GM23338 (cell line): Measurements from ENCODE around the gene RBBP8. TPM values are rescaled to one million over a fixed set of nuclear protein-coding genes. Genes with fewer than 3 reads are reported as not detected.

Experiments
- ATAC-seq: fragments of 200-7000 bp; cut with Tn5 transposase; 3 replicates; pipeline ENCODE4 v1.9.1; 2020
- DNase-seq: peaks from one replicate; pipeline ENCODE4 v3.0.0-alpha.2; 2015; ENCODE audit warnings: low spot score
- H2AFZ ChIP-seq: fragments of 200-600 bp; sonication (generic); 2 replicates; pipeline ENCODE4 v1.8.0; 2016; ENCODE audit warnings: antibody characterized with exemption, mild to moderate bottlenecking, moderate library complexity
- H3F3A ChIP-seq: fragments of 200-600 bp; sonication (generic); replicated peaks from 2 replicates; pipeline ENCODE4 v1.8.0; 2017; ENCODE audit warnings: antibody characterized with exemption, mixed run types, low read depth
- H3K27ac ChIP-seq: fragments of 200-600 bp; sonication (generic); 2 replicates; pipeline ENCODE4 v1.6.1; 2016; ENCODE audit warnings: low read depth
- H3K27me3 ChIP-seq: fragments of 200-600 bp; sonication (generic); 2 replicates; pipeline ENCODE4 v1.8.0; 2016; ENCODE audit warnings: mild to moderate bottlenecking, mixed run types, moderate library complexity; ENCODE audit not compliant: insufficient read depth
- H3K36me3 ChIP-seq: fragments of 200-600 bp; sonication (generic); 2 replicates; pipeline ENCODE4 v1.8.0; 2016; ENCODE audit warnings: mild to moderate bottlenecking; ENCODE audit not compliant: insufficient read depth
- H3K4me1 ChIP-seq: fragments of 200-600 bp; sonication (generic); 2 replicates; pipeline ENCODE4 v1.8.0; 2016; ENCODE audit warnings: mild to moderate bottlenecking, moderate library complexity; ENCODE audit not compliant: insufficient read depth
- H3K4me2 ChIP-seq: fragments of 200-600 bp; sonication (generic); 2 replicates; pipeline ENCODE4 v1.7.1; 2017; ENCODE audit warnings: mixed run types
- H3K4me3 ChIP-seq: fragments of 200-600 bp; sonication (generic); 2 replicates; pipeline ENCODE4 v1.6.1; 2016; ENCODE audit warnings: mixed run types
- H3K79me2 ChIP-seq: fragments of 200-600 bp; sonication (generic); replicated peaks from 2 replicates; pipeline ENCODE4 v1.8.0; 2017; ENCODE audit warnings: mild to moderate bottlenecking; ENCODE audit not compliant: insufficient read depth
- H3K9me2 ChIP-seq: fragments of 200-600 bp; sonication (generic); 2 replicates; pipeline ENCODE4 v1.8.0; 2017; ENCODE audit not compliant: insufficient read depth
- H4K20me1 ChIP-seq: fragments of 200-600 bp; sonication (generic); replicated peaks from 2 replicates; pipeline ENCODE4 v1.8.0; 2017; ENCODE audit warnings: mild to moderate bottlenecking; ENCODE audit not compliant: insufficient read depth
- H3K27ac Mint-ChIP-seq: 2 replicates; pipeline ENCODE4 v1.8.0; 2020; ENCODE audit warnings: inconsistent platforms, mild to moderate bottlenecking, moderate library complexity, mixed read lengths
- H3K27me3 Mint-ChIP-seq: 3 replicates; pipeline ENCODE4 v1.8.0; 2022; ENCODE audit warnings: low read depth, mild to moderate bottlenecking, moderate library complexity, mixed read lengths, inconsistent platforms; ENCODE audit not compliant: insufficient read depth, poor library complexity
- H3K36me3 Mint-ChIP-seq: 3 replicates; pipeline ENCODE4 v1.8.0; 2021; ENCODE audit warnings: low read depth, mild to moderate bottlenecking, inconsistent platforms, moderate library complexity, mixed read lengths
- H3K4me1 Mint-ChIP-seq: 3 replicates; pipeline ENCODE4 v1.8.0; 2020; ENCODE audit warnings: mild to moderate bottlenecking, inconsistent platforms, mixed read lengths
- H3K4me3 Mint-ChIP-seq: 3 replicates; pipeline ENCODE4 v1.8.0; 2021; ENCODE audit warnings: moderate library complexity, mild to moderate bottlenecking, inconsistent platforms, mixed read lengths
- H3K9me3 Mint-ChIP-seq: 3 replicates; pipeline ENCODE4 v1.8.0; 2020; ENCODE audit warnings: moderate library complexity, mild to moderate bottlenecking, inconsistent platforms, mixed read lengths
- CREB1 ChIP-seq: fragments of 250-450 bp; sonication (Bioruptor Pico); IDR thresholded peaks from 2 replicates; pipeline ENCODE4 v1.5.0; 2020; ENCODE audit warnings: low read depth, mild to moderate bottlenecking, moderate library complexity
- CTCF ChIP-seq, 2 experiments: fragments of 200-600 bp in 1 of 2; sonication (generic) in 1 of 2; conservative IDR thresholded peaks; 2 replicates each; pipeline versions ENCODE4 v1.5.1 to v1.6.1; 2016 to 2017; ENCODE audit warnings: antibody characterized with exemption in 2 of 2, low read depth in 2 of 2, mild to moderate bottlenecking in 2 of 2, moderate library complexity in 1 of 2
- EZH2 ChIP-seq: fragments of 200-600 bp; sonication (generic); IDR thresholded peaks from one replicate; pipeline ENCODE4 v1.8.0; 2017; ENCODE audit warnings: antibody characterized with exemption, mild to moderate bottlenecking, low read depth; ENCODE audit not compliant: unreplicated experiment
- EZH2phosphoT487 ChIP-seq: fragments of 200-600 bp; sonication (generic); IDR thresholded peaks from one replicate; pipeline ENCODE4 v1.8.1; 2018; ENCODE audit warnings: antibody characterized with exemption; ENCODE audit not compliant: unreplicated experiment
- JUNB ChIP-seq: IDR thresholded peaks from one replicate; pipeline ENCODE4 v1.6.1; 2016; ENCODE audit warnings: antibody characterized with exemption; ENCODE audit not compliant: unreplicated experiment
- REST ChIP-seq: IDR thresholded peaks from one replicate; pipeline ENCODE4 v1.6.1; 2018; ENCODE audit warnings: antibody characterized with exemption; ENCODE audit not compliant: unreplicated experiment
- STAT1 ChIP-seq: IDR thresholded peaks from one replicate; pipeline ENCODE4 v1.6.1; 2016; ENCODE audit warnings: antibody characterized with exemption; ENCODE audit not compliant: unreplicated experiment
- ZNF114 ChIP-seq: fragments of 250-450 bp; sonication (Bioruptor Pico); IDR thresholded peaks from 2 replicates; pipeline ENCODE4 v1.5.0; 2020; ENCODE audit warnings: mild to moderate bottlenecking, moderate library complexity
- ZNF331 ChIP-seq: fragments of 250-450 bp; sonication (Bioruptor Pico); IDR thresholded peaks from 2 replicates; pipeline ENCODE4 v1.5.0; 2020; ENCODE audit warnings: low read depth, mild to moderate bottlenecking, moderate library complexity
- polyA plus RNA-seq: library from polyadenylated mRNA; unstranded; fragments of >200 nt; fragmentation: Nextera tagmentation; extraction: Ambion mirVana; gene quantifications from 2 replicates; pipeline ENCODE4 v1.2.1, GENCODE V29; 2016
- total RNA-seq: library from RNA; depleted of rRNA; stranded (reverse); fragments of >200 nt; shearing (Covaris generic); gene quantifications from 2 replicates; pipeline ENCODE4 v1.2.3, GENCODE V29; 2014

Gene RBBP8
- total and polyA plus RNA-seq, 2 experiments from 2014 or later: 53.3 to 55.6 TPM

GRCh38 chr18:23057096-23057495, 124.0 kb downstream of the RBBP8 start:
- Mint-ChIP-seq H3K27ac (no peak overlapping the region), H3K4me3 (no peak overlapping the region)
- ATAC-seq: no peak

GRCh38 chr18:23058746-23059415, 125.8 kb downstream of the RBBP8 start:
- no peak for ATAC-seq

More at GRCh38 chr18:23057096-23057495, 124.0 kb downstream of the RBBP8 start:
- H2AFZ ChIP-seq: no peak overlapping the region
- Mint-ChIP-seq H3K9me3 (no peaks in the 10 kb centered on the region), H3K27me3 (peaks cover 4% of the 10 kb centered on the region), H3K36me3 (no peaks in the 10 kb centered on the region), H3K4me1 (peaks cover 10% of the 10 kb centered on the region)
- no peaks in the 10 kb centered on the region for H3K27me3 ChIP-seq
- no peaks in the 10 kb centered on the region for H4K20me1 ChIP-seq
- H3F3A ChIP-seq: no peaks in the 10 kb centered on the region
- no peak overlapping the region for H3K27ac ChIP-seq
- no peaks in the 10 kb centered on the region for H3K79me2 ChIP-seq
- no peak for TF ChIP-seq JUNB
- no peak for TF ChIP-seq EZH2
- TF ChIP-seq STAT1: no peak
- no peak for TF ChIP-seq ZNF114 (CRISPR knock-in tag)
- no peak for TF ChIP-seq EZH2phosphoT487
- no peak for TF ChIP-seq ZNF331 (CRISPR knock-in tag)
- no peak for TF ChIP-seq CREB1 (CRISPR knock-in tag)
- TF ChIP-seq CTCF (conservative IDR thresholded peaks at IDR 0.05; ENCODE audit: low read depth in 2 of 2): no peak
- H3K4me3 ChIP-seq: no peak overlapping the region
- no peaks in the 10 kb centered on the region; the same call in 1 of the 2 replicates for H3K9me2 ChIP-seq
- no peak overlapping the region for H3K4me2 ChIP-seq
- H3K4me1 ChIP-seq: no peaks in the 10 kb centered on the region
- no peak for DNase-seq
- H3K36me3 ChIP-seq: no peaks in the 10 kb centered on the region

More at GRCh38 chr18:23058746-23059415, 125.8 kb downstream of the RBBP8 start:
- Histone ChIP-seq H2AFZ (peak overlapping the region; percentile 70; the same call in 1 of the 2 replicates), H3K4me1 (no peaks in the 10 kb centered on the region), H3K36me3 (no peaks in the 10 kb centered on the region; the same call in 1 of the 2 replicates), H3F3A (no peaks in the 10 kb centered on the region), H3K79me2 (no peaks in the 10 kb centered on the region), H4K20me1 (no peaks in the 10 kb centered on the region), H3K9me2 (peaks cover 2% of the 10 kb centered on the region; the same call in 1 of the 2 replicates), H3K27ac (no peak overlapping the region), H3K27me3 (no peaks in the 10 kb centered on the region), H3K4me3 (no peak overlapping the region), H3K4me2 (no peak overlapping the region)
- Mint-ChIP-seq H3K4me3 (no peak overlapping the region), H3K4me1 (peaks cover 5% of the 10 kb centered on the region), H3K27ac (no peak overlapping the region), H3K9me3 (peaks cover 8% of the 10 kb centered on the region), H3K27me3 (peaks cover 2% of the 10 kb centered on the region), H3K36me3 (0 out of 3 replicates have a peak, but pooled peaks cover 5% of the 10 kb centered on the region)
- TF ChIP-seq JUNB (no peak), REST (no peak)
- no peak for DNase-seq
